ENCODE results near the gene SGTA. TPM values are rescaled to one million over a fixed set of nuclear protein-coding genes. Genes with fewer than 3 reads are reported as not detected.

The SGTA gene
- total and polyA plus RNA-seq, 2 of the 8 experiments (the other 6 are each of a cell fraction or from before 2014, with no cell fraction given) = 86.8 to 130 TPM

DNA sequence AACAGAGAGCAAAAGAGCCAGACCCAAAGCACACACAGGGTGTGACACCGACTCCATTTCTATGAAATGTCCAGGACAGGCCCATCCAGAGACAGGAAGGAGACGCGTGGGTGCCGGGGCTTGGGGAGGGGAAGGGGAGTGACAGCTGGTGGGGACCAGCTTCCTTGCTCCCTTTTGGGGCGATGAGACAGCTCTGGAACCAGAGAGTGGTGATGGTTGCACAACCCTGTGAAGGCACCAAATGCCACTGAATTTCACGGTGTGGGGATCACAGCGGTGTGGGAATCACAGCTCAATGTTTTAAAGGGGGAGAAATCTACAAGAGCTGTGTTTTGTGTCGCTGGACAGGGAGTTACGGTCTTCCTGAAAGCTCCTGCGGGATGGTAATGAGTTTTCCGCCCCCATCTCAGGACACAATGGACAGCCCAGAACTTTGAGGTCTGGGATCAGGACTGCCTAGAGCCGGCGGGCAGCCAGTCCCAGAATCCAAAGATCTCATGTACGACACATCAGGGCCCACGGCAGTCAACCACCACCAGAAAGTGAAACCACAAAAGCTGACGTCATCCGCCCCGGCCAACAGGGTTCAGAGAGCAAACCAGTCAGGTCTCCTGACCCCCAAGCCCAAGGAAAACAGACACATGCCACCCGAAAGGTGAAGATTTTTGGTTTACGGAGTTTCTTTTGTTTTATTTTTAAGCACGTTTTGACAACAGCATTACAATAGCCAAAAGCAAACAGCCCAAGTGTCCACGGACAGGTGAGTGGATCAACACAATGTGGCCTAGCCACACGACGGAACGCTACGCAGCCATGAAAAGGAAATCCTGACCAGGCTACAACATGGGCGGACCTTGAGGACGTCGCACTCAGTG is 7.3 kb downstream of the SGTA start:
- peaks cover 22% of the 10 kb centered on the region for H3K79me1 ChIP-seq (ENCODE audit: low read depth, low read length)
- no peak overlapping the region for H2BK120ac ChIP-seq (replicated peaks; ENCODE audit: low read depth, low read length)
- no peak overlapping the region for H2BK12ac ChIP-seq (ENCODE audit: low read depth, low read length)
- no peaks in the 10 kb centered on the region for H3K23me2 ChIP-seq (ENCODE audit: low read depth, low read length)
- peaks cover 23 to 54% of the 10 kb centered on the region in 2 experiments for H4K20me1 ChIP-seq (replicated peaks in 1 of 2; ENCODE audit: control insufficient read depth in 1 of 2, insufficient read depth in 2 of 2, low read length in 2 of 2)
- no peak overlapping the region for H2AK5ac ChIP-seq (ENCODE audit: low read depth, low read length)
- H2BK20ac ChIP-seq (ENCODE audit: low read length) = no peak overlapping the region
- peaks cover 70 to 89% of the 10 kb centered on the region in 2 experiments for H3K79me2 ChIP-seq (ENCODE audit: control insufficient read depth in 1 of 2, insufficient read depth in 2 of 2, low read length in 2 of 2)
- H4K8ac ChIP-seq (ENCODE audit: extremely low read depth, insufficient read depth, low read length) = no peak overlapping the region
- H2AFZ ChIP-seq (ENCODE audit: low read length) = no peak overlapping the region
- CTCF ChIA-PET (ENCODE audit: partially characterized antibody) = interaction anchor here (0.7 to 4.4 kb wide), 3 partner anchors 12 to 127 kb away, joined by 4 to 16 read pairs (median 6); no protein-coding TSS in a partner anchor
- no peak overlapping the region for H3K4me2 ChIP-seq (ENCODE audit: insufficient read depth in 1 of 2, low read depth in 2 of 2, low read length in 2 of 2)
- H3K27ac ChIP-seq (ENCODE audit: low read depth, low read length) = no peak overlapping the region
- no peak overlapping the region for H3K14ac ChIP-seq (ENCODE audit: insufficient read length)
- H2BK15ac ChIP-seq (ENCODE audit: low read length) = no peak overlapping the region
- no peak overlapping the region for H4K5ac ChIP-seq (ENCODE audit: insufficient read length, low read depth, low read length)
- no peaks in the 10 kb centered on the region for H3K36me3 ChIP-seq (ENCODE audit: control insufficient read depth in 2 of 4, insufficient read depth in 4 of 4, low read length in 3 of 4)
- POLR2A ChIA-PET (ENCODE audit: partially characterized antibody) = interaction anchor here (0.6 to 1.1 kb wide), 2 partner anchors 9 to 168 kb away, joined by 3 to 5 read pairs; no protein-coding TSS in a partner anchor
- no peaks in the 10 kb centered on the region for H3K9me3 ChIP-seq (ENCODE audit: insufficient read depth in 2 of 2, low read depth in 1 of 2, low read length in 1 of 2)
- no peak overlapping the region for H3K18ac ChIP-seq (ENCODE audit: extremely low read depth, low read length)
- no peak for FAIRE-seq
- no peak overlapping the region for H3K56ac ChIP-seq (replicated peaks; ENCODE audit: insufficient read length, low read depth, low read length)
- H3K4ac ChIP-seq (replicated peaks; ENCODE audit: insufficient read length, low read depth, low read length) = no peak overlapping the region
- no peak overlapping the region for H3K23ac ChIP-seq (ENCODE audit: insufficient read length)
- no peak overlapping the region; a peak in 1 of 7 replicates for H3K9ac ChIP-seq (replicated peaks in 1 of 4; ENCODE audit: extremely low read depth in 1 of 4, low read depth in 3 of 4, low read length in 3 of 4)
- no peak for DNase-seq (ENCODE audit: low read depth in 1 of 2, low spot score in 2 of 2)
- no peak overlapping the region for H4K91ac ChIP-seq (replicated peaks; ENCODE audit: insufficient read length, low read length)
- no peaks in the 10 kb centered on the region for H3K27me3 ChIP-seq (replicated peaks in 1 of 4; ENCODE audit: control insufficient read depth in 3 of 4, extremely low read depth in 1 of 4, insufficient read depth in 3 of 4, low read length in 3 of 4)
- H2BK5ac ChIP-seq (ENCODE audit: low read depth, low read length) = no peak overlapping the region; the same call in 1 of the 2 replicates
- no peak overlapping the region for H3K4me3 ChIP-seq (ENCODE audit: extremely low read depth in 1 of 4, insufficient read depth in 2 of 4, low read depth in 3 of 4, low read length in 4 of 4)
- WGBS, 2 experiments (ENCODE audit: extremely low coverage in 1 of 2, insufficient coverage in 1 of 2, insufficient read length in 1 of 2, insufficient replicate concordance in 2 of 2, low coverage in 1 of 2, low lambda C conversion rate in 2 of 2, missing lambda C conversion rate in 1 of 2) = 93% methylated on average over 29 of the region's 29 CpGs; no CpG with 5 or more reads in 1 of the 2 experiments
- no peaks in the 10 kb centered on the region; a peak in 1 of 7 replicates for H3K4me1 ChIP-seq (replicated peaks in 1 of 4; ENCODE audit: control insufficient read depth in 3 of 4, insufficient read depth in 4 of 4, low read length in 3 of 4)
- TF ChIP-seq ZNF274 (IDR thresholded peaks at IDR 0.05; ENCODE audit: borderline replicate concordance, extremely low read depth, low read length) = no peak
- TF ChIP-seq HDAC2 (IDR thresholded peaks at IDR 0.05; ENCODE audit: borderline replicate concordance in 1 of 2, low read depth in 2 of 2, low read length in 2 of 2) = no peak
- TF ChIP-seq RFX5 (IDR thresholded peaks at IDR 0.05; ENCODE audit: borderline replicate concordance, low read depth, low read length) = no peak
- TF ChIP-seq SP1 (IDR thresholded peaks at IDR 0.05; ENCODE audit: low read depth, low read length) = no peak
- TF ChIP-seq CBX8 (IDR thresholded peaks at IDR 0.05; ENCODE audit: borderline replicate concordance, low read depth, low read length) = no peak
- TF ChIP-seq TAF1 (IDR thresholded peaks at IDR 0.05; ENCODE audit: low read depth, low read length) = no peak
- no peak for TF ChIP-seq KDM5A (IDR thresholded peaks at IDR 0.05; ENCODE audit: low read length)
- no peak for TF ChIP-seq SIN3A (conservative IDR thresholded peaks at IDR 0.05 in 1 of 2, IDR thresholded peaks at IDR 0.05 in 1 of 2; ENCODE audit: low read depth in 1 of 2, low read length in 2 of 2)
- TF ChIP-seq TAF7 (optimal IDR thresholded peaks at IDR 0.05; ENCODE audit: borderline replicate concordance, low read depth, low read length) = no peak
- no peak for TF ChIP-seq EZH2 (IDR thresholded peaks at IDR 0.05; ENCODE audit: low read depth, low read length, severe bottlenecking)
- TF ChIP-seq CHD1 (IDR thresholded peaks at IDR 0.05; ENCODE audit: low read depth, low read length) = no peak
- TF ChIP-seq CREB1 (IDR thresholded peaks at IDR 0.05) = no peak

Data from H1 (cell line).